ENCODE measurements around the gene EPB41.
A peak's percentile ranks its signal among the peaks of the same experiment; 100 is the strongest.
"Not testable (repeated sequence)": the region's sequence is repeated elsewhere in the genome, so short reads cannot be mapped to it uniquely, and the experiment has no call there.

EPB41 gene

GRCh38 chr1:29056256-29056655, 141.9 kb downstream of the EPB41 start:
- FAIRE-seq: no peak

DNA sequence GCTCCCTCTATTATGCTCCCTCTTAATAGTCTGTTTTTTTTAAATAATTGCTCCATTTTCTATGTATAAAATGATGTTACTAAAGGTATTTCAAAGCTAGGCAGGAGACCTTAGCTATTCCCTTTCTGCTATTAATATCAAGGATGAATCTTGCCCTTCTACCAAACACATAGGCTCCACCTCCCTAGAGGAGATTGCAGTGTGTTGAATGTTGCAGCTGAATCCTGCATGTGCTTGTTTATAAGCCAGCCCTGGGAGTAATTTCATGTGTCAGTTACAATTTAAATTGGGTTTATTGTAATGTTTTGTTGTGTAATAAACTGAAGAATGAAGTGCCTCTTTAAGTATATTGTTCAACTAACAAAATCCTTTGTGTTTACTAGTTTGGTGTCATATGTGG, 143.3 kb downstream of the EPB41 start:
- no peak for FAIRE-seq

DNA sequence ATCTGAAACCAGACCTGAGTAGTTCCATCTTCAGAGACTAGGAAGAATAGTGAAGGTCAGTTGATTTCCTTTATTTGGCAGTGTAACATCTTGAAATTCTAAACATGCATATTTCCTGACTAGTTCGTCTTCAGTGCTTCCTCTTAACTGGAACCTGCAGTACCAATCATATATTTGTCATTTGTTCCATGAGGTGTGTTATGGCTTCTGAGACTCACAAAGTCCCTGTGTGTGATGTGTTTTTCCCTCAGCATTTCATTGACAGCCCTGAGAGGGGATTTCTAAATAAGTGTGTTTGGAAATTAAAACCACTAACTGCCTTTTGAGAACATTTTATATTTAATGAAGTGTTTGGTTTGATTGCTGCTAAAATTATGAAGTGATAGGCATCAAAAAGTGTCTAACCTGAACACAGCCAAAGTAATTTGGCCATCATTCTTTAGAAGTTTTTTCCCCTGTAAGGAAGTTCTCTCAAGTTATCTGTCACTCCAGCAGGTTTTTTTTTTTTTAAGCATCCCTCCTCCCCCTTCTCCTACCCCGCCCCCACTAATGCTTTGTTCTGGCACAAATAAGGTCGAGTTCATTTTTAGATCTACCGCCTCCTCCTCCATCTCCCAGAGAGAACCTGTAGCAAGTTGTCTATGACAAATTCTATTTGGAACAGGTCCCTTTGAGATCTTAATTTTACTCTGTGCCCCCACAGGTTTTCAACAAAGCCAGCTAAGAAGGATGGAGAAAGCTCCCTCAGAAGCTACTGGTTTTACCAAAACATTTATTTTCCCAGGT, 148.0 kb downstream of the EPB41 start:
- no peak for FAIRE-seq

GRCh38 chr1:29064064-29064463, 149.7 kb downstream of the EPB41 start:
- FAIRE-seq: no peak

DNA sequence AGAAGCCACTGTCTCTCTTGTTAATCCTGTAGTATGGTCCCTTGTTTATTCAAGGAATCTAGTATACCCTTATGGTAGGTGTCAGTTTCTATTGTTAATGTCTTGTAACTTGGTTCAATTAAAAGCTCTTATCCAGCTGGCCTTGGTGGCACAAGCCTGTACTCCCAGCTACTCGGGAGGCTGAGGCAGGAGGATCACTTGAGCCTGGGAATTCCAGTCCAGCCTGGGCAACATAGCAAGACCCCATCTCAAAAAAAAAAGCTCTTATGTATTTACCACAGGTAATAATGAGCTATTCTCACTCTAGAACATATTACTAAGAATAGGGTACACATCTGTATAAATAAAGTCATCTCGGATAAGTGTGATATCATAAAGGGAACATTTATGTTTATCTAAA, 162.8 kb downstream of the EPB41 start:
- FAIRE-seq: no peak

DNA sequence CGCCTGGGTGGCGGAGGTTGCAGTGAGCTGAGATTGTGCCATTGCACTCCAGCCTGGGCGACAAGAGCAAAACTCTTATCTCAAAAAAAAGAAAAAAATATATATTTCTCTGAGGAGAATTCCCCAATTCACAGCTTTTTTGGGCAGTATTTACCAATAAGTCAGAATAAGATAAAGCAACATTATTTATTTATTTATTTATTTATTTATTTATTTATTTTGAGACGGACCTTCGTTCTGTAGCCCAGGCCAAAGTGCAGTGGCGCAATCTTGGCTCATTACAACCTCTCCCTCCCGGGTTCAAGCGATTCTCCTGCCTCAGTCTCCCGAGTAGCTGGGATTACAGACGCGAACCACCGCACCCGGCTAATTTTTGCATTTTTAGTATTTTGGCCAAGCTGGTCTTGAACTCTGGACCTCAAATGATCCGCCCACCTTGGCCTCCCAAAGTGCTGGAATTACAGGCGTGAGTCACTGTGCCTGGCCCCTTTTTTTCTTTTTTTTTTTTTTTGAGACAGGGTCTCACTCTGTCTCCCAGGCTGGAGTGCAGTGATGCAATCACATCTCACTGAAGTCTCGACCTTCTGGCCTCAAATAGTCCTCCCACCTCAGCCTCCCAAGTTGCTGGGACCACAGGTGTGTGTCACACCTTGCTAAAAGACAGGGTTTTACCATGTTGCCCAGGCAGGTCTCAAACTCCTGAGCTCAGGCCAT, 165.7 kb downstream of the EPB41 start:
- not testable (repeated sequence) for FAIRE-seq

DNA sequence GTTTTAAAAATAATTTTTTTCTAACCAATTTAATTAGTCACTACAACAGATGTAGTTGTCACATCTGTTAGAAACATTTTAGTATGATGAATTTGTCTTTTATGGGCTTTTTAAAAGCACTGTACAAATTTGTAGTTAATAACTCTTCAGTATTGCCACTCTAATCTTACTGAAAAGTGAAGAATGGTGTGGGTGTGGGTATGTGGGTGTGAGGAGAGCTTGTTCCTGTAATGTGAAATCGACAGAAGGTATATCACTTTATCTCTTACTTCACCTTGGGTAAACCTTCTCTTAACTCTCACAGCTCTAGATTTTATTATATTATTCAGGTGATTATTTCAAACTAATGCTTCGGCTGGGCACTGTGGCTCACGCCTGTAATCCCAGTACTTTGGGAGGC, 166.8 kb downstream of the EPB41 start:
- no peak for FAIRE-seq

- no peak for FAIRE-seq
Measured at GRCh38 chr1:29082519-29082918, 168.2 kb downstream of the EPB41 start.

DNA sequence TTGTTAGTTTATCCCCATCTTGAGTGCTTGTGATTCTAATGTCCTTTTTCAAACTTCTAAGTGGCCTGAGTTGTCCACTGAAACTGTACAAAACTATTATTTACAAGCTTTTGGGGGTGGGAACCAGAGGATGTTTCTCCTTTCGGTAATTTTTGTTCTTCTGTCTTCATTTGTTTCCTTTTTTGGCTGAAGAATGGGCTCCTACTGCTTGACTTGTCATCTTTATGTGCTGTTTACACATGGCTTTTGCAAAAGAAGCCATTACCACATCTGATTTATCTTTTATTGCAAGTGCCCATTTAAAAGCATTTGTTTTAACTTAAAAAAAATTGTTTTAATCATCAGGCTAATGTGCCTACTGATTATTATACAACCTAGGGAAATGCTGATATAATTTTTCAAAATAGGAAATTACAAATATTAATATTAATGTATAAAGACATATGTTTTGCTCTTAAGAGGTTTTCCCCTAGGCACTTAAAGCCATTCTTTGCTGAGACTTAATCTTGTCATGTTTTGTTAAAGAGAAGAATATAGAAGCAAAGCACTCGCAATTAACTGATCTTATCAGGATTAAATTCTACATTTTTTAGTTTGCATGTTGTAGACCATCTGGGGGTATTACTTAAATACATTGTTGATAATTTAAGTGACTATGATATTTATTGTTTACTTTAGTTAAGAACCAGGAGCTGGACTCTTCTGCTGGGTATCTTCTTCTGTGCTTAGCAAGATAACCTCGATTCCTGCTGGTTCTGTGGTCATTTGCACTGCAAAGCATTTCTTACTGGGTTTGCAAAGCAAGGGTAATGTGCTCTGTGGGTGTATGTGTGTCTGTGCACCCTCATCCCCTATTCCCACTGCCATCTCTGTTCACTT, 169.2 kb downstream of the EPB41 start:
- FAIRE-seq: no peak

DNA sequence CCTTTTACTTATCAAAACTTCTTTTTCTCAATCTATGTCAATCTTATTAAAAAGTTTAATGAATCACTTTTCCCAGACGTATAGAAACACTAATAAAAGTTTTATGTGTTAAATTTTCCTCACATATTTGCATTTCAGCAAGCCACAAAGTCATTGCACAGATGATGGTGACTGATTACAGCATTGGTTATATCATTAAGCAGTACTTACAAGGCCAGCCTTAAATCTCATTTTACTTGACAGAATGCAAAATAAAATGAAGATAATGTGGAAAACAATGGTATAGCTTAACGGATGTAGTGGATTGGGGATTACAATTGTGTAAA, 169.8 kb downstream of the EPB41 start:
- no peak for FAIRE-seq

DNA sequence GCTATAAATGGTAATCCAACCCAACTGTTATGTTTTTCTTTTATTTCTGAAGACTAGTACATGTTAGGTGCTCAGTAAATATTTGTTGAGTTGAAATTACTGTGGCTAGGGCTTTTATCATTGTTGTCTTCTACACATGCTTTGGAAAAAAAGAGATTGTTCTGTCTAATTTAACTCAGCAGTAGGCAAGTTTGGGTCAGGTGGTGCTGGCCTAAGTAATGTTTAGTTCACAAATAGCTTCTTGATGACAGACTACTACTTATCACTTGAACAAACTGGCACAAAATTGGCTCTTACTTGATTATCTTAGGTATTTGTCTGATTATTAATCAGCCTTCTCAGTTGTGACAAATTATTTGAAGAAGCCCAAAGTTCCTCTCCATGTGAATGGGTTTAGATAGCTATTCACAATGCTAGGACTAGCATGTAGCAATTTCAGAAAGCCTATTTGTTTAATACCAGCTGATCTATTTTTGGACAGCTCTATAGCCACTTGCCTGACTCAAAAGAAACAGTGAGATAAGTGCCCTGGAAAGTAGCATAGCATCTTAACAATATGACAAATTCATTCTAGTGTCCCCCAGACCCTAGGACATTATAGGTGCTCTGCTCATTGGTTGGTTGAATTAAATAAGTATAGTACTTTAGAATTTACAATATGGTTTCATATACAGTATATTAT, 176.7 kb downstream of the EPB41 start:
- FAIRE-seq: no peak

DNA sequence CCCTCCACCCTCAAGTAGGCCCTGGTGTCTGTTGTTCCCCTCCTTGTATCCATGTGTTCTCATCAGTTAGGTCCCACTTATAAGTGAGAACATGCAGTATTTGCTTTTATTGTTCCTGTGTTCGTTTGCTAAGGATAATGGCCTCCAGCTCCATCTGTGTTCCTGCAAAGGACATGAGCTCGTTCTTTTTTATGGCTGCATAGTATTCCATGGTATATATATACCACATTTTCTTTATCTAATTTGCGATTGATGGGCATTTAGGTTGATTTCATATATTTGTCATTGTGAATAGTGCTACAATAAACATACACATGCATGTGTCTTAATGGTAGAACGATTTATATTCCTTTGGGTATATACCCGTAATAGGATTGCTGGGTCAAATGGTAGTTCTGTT, 178.3 kb downstream of the EPB41 start:
- not testable (repeated sequence) for FAIRE-seq

- FAIRE-seq: no peak
Measured at GRCh38 chr1:29094433-29094832, 180.1 kb downstream of the EPB41 start.

GRCh38 chr1:29094954-29095353, 180.6 kb downstream of the EPB41 start:
- no peak for FAIRE-seq

- no peak for FAIRE-seq
Measured at GRCh38 chr1:29096231-29096886, 182.0 kb downstream of the EPB41 start.

DNA sequence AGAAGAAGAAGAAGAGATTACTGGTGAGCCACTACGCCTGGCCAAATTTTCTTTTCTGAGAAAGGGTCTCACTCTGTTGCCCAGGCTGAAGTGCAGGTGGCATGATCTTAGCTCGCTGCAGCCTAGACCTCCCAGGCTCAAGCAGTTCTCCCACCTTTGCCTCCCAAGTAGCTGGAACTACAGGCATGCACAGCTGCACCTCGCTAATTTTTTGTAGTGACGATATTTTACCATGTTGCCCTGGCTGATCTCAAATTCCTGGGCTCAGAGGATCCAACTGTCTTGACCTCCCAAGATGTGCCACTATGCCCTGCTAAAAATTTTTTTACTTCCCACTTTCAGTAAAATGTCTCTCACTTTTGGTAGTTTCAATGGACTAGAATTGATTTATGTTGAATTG, 184.9 kb downstream of the EPB41 start:
- FAIRE-seq: no peak

DNA sequence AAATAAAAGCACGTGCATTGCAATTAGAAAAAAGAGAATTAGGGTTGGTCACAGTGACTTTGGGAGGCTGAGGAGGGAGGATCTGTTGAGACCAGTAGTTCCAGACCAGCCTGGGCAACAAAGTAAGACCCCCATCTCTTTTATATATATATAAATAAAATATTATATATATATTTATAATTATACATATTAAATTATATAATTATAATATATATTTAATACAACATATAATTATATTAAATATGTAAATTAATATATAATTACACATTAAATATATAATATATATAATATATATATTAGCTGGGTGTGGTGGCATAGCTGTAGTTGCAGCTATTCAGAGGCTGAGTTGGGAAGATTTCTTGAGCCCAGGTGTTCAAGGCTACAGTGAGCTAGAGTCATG, 186.1 kb downstream of the EPB41 start:
- FAIRE-seq: peak; percentile 41

DNA sequence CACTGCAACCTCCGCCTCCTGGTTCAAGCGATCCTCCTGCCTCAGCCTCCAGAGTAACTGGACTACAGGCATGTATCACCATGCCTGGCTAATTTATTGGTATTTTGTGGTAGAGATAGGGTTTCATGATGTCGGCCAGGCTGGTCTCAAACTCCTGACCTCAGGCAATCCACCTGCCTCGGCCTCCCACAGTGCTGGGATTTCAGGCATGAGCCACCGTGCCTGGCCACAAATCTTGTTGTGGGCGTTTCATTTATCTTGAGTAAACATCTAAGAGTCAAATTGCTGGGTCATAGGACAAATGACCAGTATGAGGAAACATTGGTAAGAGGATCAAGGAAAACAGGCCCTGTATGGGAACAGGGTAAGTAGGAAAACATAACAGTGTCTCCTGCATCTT, 191.5 kb downstream of the EPB41 start:
- no peak for FAIRE-seq

DNA sequence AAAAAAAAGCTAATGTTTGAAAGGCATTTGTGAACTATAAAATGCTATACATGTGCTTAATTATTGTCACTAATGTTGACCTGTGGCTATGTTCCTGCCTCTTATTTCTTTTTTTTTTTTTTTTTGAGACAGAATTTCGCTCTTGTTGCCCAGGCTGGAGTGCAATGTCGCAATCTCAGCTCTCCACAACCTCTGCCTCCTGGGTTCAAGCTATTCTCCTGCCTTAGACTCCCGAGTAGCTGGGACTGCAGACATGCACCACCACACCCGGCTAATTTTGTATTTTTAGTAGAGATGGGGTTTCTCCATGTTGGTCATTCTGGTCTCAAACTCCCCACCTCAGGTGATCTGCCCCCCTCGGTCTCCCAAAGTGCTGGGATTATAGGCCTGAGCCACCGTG, 193.7 kb downstream of the EPB41 start:
- not testable (repeated sequence) for FAIRE-seq

- no peak for FAIRE-seq
Measured at GRCh38 chr1:29112705-29113412, 198.5 kb downstream of the EPB41 start.

DNA sequence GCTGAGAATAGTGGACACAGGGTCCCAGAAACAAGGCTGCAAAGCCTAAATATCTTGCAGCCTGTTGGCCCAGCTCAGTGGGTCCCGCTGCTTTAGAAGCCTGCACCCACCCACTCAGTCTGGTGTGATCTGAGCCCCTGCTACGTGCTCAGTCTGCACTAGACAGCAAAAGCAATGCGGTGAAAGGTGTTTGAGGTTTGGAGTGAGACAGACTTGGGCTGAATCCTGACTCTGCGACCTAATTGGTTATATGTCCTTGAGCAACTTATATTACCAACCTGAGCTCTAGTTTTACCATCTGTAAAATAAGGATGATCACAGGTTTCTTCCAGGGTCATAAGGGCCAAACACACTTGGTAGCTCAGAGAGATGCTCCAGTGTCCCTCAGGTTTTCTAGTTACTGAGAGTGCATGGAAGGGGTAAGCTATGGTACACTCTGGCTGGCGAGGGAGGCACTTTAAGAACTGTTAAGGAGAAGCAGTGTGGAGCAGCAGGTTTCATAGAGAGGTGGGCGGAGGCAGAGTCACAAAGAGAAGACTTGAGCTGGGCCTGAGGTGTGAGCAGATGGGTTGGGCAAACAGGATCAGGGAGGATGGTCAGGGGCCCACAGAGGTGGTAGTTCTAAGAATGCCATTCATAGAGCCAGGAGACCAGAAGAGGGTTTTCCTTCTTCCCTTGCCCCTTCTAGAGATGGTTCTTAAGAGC, 199.2 kb downstream of the EPB41 start:
- FAIRE-seq: no peak
